ENCODE data around the gene PXDC1.

DNA sequence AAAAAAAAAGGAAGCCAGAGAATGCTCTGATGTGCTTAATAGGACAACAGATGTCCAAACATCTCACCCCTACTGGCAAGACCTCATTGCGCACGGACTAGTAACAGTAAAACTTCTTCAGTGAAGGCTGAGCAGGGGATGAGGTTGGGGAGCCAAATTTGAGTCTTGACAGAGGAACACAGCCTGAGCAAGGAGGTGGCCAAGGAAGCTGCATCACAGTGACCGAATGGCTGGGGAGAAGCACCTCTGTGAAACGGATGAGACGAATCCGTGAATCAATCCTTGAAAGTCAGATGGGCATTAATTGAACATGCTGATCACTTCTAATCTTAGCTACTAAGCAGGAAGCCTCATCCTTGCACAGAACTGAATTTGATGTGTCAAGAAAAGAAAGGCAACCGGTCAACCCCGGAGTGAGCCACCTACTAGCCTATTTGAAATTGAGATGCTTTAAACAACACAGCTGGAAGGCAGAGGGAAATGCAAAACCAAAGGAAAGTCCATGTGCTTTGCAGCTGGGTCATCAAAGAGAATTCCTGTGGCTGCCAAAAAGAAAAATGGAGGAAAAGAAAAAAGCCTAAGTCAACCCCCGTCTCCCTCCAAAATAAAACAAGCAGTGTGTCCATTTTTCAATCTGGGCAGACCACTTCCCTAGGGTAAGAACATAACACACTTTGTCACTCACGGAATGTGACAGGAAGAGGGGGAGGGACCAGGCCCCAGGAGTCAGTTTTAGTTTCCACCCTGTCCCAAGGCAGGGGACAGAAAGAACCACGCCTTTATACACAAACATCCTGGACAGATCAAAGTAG lies 29.5 kb downstream of the PXDC1 start:
- no peak for TF ChIP-seq EZH2 (IDR thresholded peaks at IDR 0.05; ENCODE audit: borderline replicate concordance, low read depth, low read length, severe bottlenecking)
- TF ChIP-seq, protein P1, sequence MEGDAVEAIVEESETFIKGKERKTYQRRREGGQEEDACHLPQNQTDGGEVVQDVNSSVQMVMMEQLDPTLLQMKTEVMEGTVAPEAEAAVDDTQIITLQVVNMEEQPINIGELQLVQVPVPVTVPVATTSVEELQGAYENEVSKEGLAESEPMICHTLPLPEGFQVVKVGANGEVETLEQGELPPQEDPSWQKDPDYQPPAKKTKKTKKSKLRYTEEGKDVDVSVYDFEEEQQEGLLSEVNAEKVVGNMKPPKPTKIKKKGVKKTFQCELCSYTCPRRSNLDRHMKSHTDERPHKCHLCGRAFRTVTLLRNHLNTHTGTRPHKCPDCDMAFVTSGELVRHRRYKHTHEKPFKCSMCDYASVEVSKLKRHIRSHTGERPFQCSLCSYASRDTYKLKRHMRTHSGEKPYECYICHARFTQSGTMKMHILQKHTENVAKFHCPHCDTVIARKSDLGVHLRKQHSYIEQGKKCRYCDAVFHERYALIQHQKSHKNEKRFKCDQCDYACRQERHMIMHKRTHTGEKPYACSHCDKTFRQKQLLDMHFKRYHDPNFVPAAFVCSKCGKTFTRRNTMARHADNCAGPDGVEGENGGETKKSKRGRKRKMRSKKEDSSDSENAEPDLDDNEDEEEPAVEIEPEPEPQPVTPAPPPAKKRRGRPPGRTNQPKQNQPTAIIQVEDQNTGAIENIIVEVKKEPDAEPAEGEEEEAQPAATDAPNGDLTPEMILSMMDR (IDR thresholded peaks at IDR 0.05; ENCODE audit: extremely low read depth in 1 of 2, insufficient read depth in 1 of 2, low read depth in 1 of 2, low read length in 2 of 2) = no peak
- no peak for TF ChIP-seq POLR2A (IDR thresholded peaks at IDR 0.05; ENCODE audit: low read depth, low read length)
- TF ChIP-seq JUN (IDR thresholded peaks at IDR 0.05; ENCODE audit: borderline replicate concordance, insufficient read depth, insufficient read length, low read depth) = no peak
- TF ChIP-seq POLR2AphosphoS5 (IDR thresholded peaks at IDR 0.05; ENCODE audit: insufficient read depth, low read depth, low read length) = no peak
- no peak for TF ChIP-seq GATA2 (IDR thresholded peaks at IDR 0.05; ENCODE audit: insufficient read depth, insufficient read length, low read depth, low read length)
- TF ChIP-seq, protein P2, sequence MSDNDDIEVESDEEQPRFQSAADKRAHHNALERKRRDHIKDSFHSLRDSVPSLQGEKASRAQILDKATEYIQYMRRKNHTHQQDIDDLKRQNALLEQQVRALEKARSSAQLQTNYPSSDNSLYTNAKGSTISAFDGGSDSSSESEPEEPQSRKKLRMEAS (IDR thresholded peaks at IDR 0.05; ENCODE audit: insufficient read depth, insufficient read length) = no peak
- TF ChIP-seq MYC (IDR thresholded peaks at IDR 0.05; ENCODE audit: low read depth, low read length) = no peak

All from endothelial cell of umbilical vein (primary cell).